ENCODE results near the gene LRRC4C.

The LRRC4C gene

DNA sequence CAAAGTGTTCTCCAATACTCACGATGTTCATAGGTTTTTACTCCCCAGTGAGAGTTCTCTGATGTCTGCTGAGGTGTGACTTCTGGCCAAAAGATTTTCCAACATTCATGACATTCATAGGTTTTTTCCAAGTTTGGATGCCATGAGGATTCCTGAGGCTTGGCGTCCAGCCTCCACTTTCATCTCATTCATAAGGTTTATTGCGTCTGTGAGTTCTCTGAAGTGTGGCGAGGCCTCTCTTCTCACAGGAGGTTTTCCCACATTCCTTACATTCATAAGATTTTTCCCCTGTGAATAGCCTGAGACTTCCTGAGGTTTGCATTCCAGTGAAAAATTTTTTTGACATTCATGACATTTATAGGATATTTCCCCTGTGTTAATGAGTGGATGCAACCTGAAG, 1014.1 kb downstream of the LRRC4C start:
- H3K36me3 ChIP-seq (ENCODE audit: control insufficient read depth in 1 of 2, insufficient read depth in 2 of 2, low read depth in 1 of 2, low read length in 2 of 2) = no peaks in the 10 kb centered on the region
- H3K14ac ChIP-seq (ENCODE audit: low read length in 2 of 2) = no peak overlapping the region
- H2BK15ac ChIP-seq (ENCODE audit: low read depth, poor library complexity, severe bottlenecking) = no peak overlapping the region
- H2BK12ac ChIP-seq (ENCODE audit: low read length in 2 of 2) = no peak overlapping the region
- peaks cover 21% of the 10 kb centered on the region for H3K9me3 ChIP-seq (ENCODE audit: control insufficient read depth, low read length)
- no peak overlapping the region for H3K4me3 ChIP-seq (ENCODE audit: insufficient read depth in 1 of 2, low read depth in 1 of 2, low read length in 2 of 2)
- DNase-seq = peak; percentile 16
- H3K27me3 ChIP-seq (ENCODE audit: control insufficient read depth in 1 of 2, insufficient read depth in 1 of 2, low read length in 2 of 2) = no peaks in the 10 kb centered on the region
- no peak overlapping the region for H4K8ac ChIP-seq (ENCODE audit: low read length)
- no peak overlapping the region for H3K4ac ChIP-seq (ENCODE audit: low read depth in 1 of 2, low read length in 2 of 2)
- no peak overlapping the region for H3K23ac ChIP-seq (ENCODE audit: low read length in 2 of 2)
- no peak overlapping the region for H3K18ac ChIP-seq (ENCODE audit: low read depth in 1 of 2, low read length in 2 of 2)
- H4K91ac ChIP-seq (ENCODE audit: low read length) = no peak overlapping the region
- 64% methylated on average over 3 of the region's 4 CpGs for WGBS
- no peak overlapping the region for H3K4me2 ChIP-seq (ENCODE audit: low read length, poor library complexity, severe bottlenecking)
- H2AK5ac ChIP-seq (ENCODE audit: low read length, severe bottlenecking) = no peak overlapping the region
- no peaks in the 10 kb centered on the region for H3K79me1 ChIP-seq (replicated peaks; ENCODE audit: low read length, poor library complexity, severe bottlenecking)
- no peak overlapping the region for H2AFZ ChIP-seq (ENCODE audit: low read depth, low read length)
- H2BK5ac ChIP-seq (ENCODE audit: low read depth, low read length, poor library complexity, severe bottlenecking) = no peak overlapping the region
- no peak overlapping the region for H3K27ac ChIP-seq (ENCODE audit: low read length, poor library complexity, severe bottlenecking)
- no peak overlapping the region for H3K9ac ChIP-seq (ENCODE audit: low read length)
- H2BK120ac ChIP-seq (ENCODE audit: low read depth, low read length) = no peak overlapping the region
- H3K4me1 ChIP-seq (ENCODE audit: control insufficient read depth, insufficient read depth, low read depth, low read length) = no peaks in the 10 kb centered on the region

GRCh38 chr11:40444151-40444550, 1015.3 kb downstream of the LRRC4C start:
- Histone ChIP-seq H2AK5ac (ENCODE audit: low read length, severe bottlenecking) (no peak overlapping the region), H2BK120ac (ENCODE audit: low read depth, low read length) (no peak overlapping the region), H4K8ac (ENCODE audit: low read length) (no peak overlapping the region), H2BK12ac (ENCODE audit: low read length in 2 of 2) (no peak overlapping the region), H3K4me2 (ENCODE audit: low read length, poor library complexity, severe bottlenecking) (no peak overlapping the region), H2BK5ac (ENCODE audit: low read depth, low read length, poor library complexity, severe bottlenecking) (no peak overlapping the region), H3K79me1 (replicated peaks; ENCODE audit: low read length, poor library complexity, severe bottlenecking) (no peaks in the 10 kb centered on the region), H3K9me3 (ENCODE audit: control insufficient read depth, low read length) (peaks cover 21% of the 10 kb centered on the region), H3K4me3 (ENCODE audit: insufficient read depth in 1 of 2, low read depth in 1 of 2, low read length in 2 of 2) (no peak overlapping the region), H3K27me3 (ENCODE audit: control insufficient read depth in 1 of 2, insufficient read depth in 1 of 2, low read length in 2 of 2) (no peaks in the 10 kb centered on the region), H2BK15ac (ENCODE audit: low read depth, poor library complexity, severe bottlenecking) (no peak overlapping the region), H3K23ac (ENCODE audit: low read length in 2 of 2) (no peak overlapping the region), H3K9ac (ENCODE audit: low read length) (no peak overlapping the region), H4K91ac (ENCODE audit: low read length) (no peak overlapping the region), H2AFZ (ENCODE audit: low read depth, low read length) (no peak overlapping the region), H3K18ac (ENCODE audit: low read depth in 1 of 2, low read length in 2 of 2) (no peak overlapping the region), H3K27ac (ENCODE audit: low read length, poor library complexity, severe bottlenecking) (no peak overlapping the region), H3K36me3 (ENCODE audit: control insufficient read depth in 1 of 2, insufficient read depth in 2 of 2, low read depth in 1 of 2, low read length in 2 of 2) (no peaks in the 10 kb centered on the region), H3K4ac (ENCODE audit: low read depth in 1 of 2, low read length in 2 of 2) (no peak overlapping the region), H3K14ac (ENCODE audit: low read length in 2 of 2) (no peak overlapping the region), H3K4me1 (ENCODE audit: control insufficient read depth, insufficient read depth, low read depth, low read length) (no peaks in the 10 kb centered on the region)
- WGBS = no CpG with 5 or more reads among the region's 1 CpG
- no peak for DNase-seq

DNA sequence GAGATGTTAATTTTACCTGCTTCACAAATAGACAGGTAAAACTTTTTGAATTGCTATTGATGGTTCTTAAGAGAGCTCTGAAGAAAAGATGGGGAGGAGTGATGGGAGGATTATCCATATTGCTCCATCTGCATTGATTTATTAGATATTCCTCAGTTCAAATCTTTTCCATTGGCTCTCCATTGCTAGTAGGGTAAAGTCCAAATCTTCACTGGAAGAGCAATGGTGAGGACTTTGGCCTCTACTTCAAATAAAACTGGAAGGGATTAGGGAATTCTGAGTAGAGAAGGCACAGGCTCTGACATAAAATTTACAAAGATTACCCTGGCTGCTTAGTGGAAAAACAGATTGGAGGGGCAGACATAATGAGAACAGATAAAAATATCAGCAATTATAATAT, 1024.1 kb downstream of the LRRC4C start:
- Histone ChIP-seq H2BK120ac (ENCODE audit: low read depth, low read length) (no peak overlapping the region), H3K23ac (ENCODE audit: low read length in 2 of 2) (no peak overlapping the region), H2BK12ac (ENCODE audit: low read length in 2 of 2) (no peak overlapping the region), H3K27ac (ENCODE audit: low read length, poor library complexity, severe bottlenecking) (no peak overlapping the region), H2AK5ac (ENCODE audit: low read length, severe bottlenecking) (no peak overlapping the region), H3K79me1 (replicated peaks; ENCODE audit: low read length, poor library complexity, severe bottlenecking) (no peaks in the 10 kb centered on the region), H4K8ac (ENCODE audit: low read length) (no peak overlapping the region), H3K9me3 (ENCODE audit: control insufficient read depth, low read length) (no peaks in the 10 kb centered on the region), H2BK5ac (ENCODE audit: low read depth, low read length, poor library complexity, severe bottlenecking) (no peak overlapping the region), H3K18ac (ENCODE audit: low read depth in 1 of 2, low read length in 2 of 2) (no peak overlapping the region), H3K4ac (ENCODE audit: low read depth in 1 of 2, low read length in 2 of 2) (no peak overlapping the region), H3K27me3 (ENCODE audit: control insufficient read depth in 1 of 2, insufficient read depth in 1 of 2, low read length in 2 of 2) (no peaks in the 10 kb centered on the region), H3K14ac (ENCODE audit: low read length in 2 of 2) (no peak overlapping the region), H3K36me3 (ENCODE audit: control insufficient read depth in 1 of 2, insufficient read depth in 2 of 2, low read depth in 1 of 2, low read length in 2 of 2) (no peaks in the 10 kb centered on the region), H3K9ac (ENCODE audit: low read length) (no peak overlapping the region), H3K4me2 (ENCODE audit: low read length, poor library complexity, severe bottlenecking) (no peak overlapping the region), H3K4me3 (ENCODE audit: insufficient read depth in 1 of 2, low read depth in 1 of 2, low read length in 2 of 2) (no peak overlapping the region), H4K91ac (ENCODE audit: low read length) (no peak overlapping the region), H2BK15ac (ENCODE audit: low read depth, poor library complexity, severe bottlenecking) (no peak overlapping the region), H3K4me1 (ENCODE audit: control insufficient read depth, insufficient read depth, low read depth, low read length) (no peaks in the 10 kb centered on the region), H2AFZ (ENCODE audit: low read depth, low read length) (peak overlapping the region; percentile 27)
- no peak for DNase-seq

GRCh38 chr11:40434926-40435325, 1024.5 kb downstream of the LRRC4C start:
- Histone ChIP-seq H3K36me3 (ENCODE audit: control insufficient read depth in 1 of 2, insufficient read depth in 2 of 2, low read depth in 1 of 2, low read length in 2 of 2) (no peaks in the 10 kb centered on the region), H3K9me3 (ENCODE audit: control insufficient read depth, low read length) (no peaks in the 10 kb centered on the region), H2BK15ac (ENCODE audit: low read depth, poor library complexity, severe bottlenecking) (no peak overlapping the region), H2AK5ac (ENCODE audit: low read length, severe bottlenecking) (no peak overlapping the region), H3K27me3 (ENCODE audit: control insufficient read depth in 1 of 2, insufficient read depth in 1 of 2, low read length in 2 of 2) (no peaks in the 10 kb centered on the region), H2AFZ (ENCODE audit: low read depth, low read length) (peak overlapping the region; percentile 27), H2BK12ac (ENCODE audit: low read length in 2 of 2) (no peak overlapping the region), H2BK120ac (ENCODE audit: low read depth, low read length) (no peak overlapping the region), H3K4me1 (ENCODE audit: control insufficient read depth, insufficient read depth, low read depth, low read length) (no peaks in the 10 kb centered on the region), H3K14ac (ENCODE audit: low read length in 2 of 2) (no peak overlapping the region), H3K27ac (ENCODE audit: low read length, poor library complexity, severe bottlenecking) (no peak overlapping the region), H3K9ac (ENCODE audit: low read length) (no peak overlapping the region), H3K4me3 (ENCODE audit: insufficient read depth in 1 of 2, low read depth in 1 of 2, low read length in 2 of 2) (no peak overlapping the region), H3K23ac (ENCODE audit: low read length in 2 of 2) (no peak overlapping the region), H2BK5ac (ENCODE audit: low read depth, low read length, poor library complexity, severe bottlenecking) (no peak overlapping the region), H3K4ac (ENCODE audit: low read depth in 1 of 2, low read length in 2 of 2) (no peak overlapping the region), H3K18ac (ENCODE audit: low read depth in 1 of 2, low read length in 2 of 2) (no peak overlapping the region), H3K4me2 (ENCODE audit: low read length, poor library complexity, severe bottlenecking) (no peak overlapping the region), H4K91ac (ENCODE audit: low read length) (peak overlapping the region; percentile 7), H3K79me1 (replicated peaks; ENCODE audit: low read length, poor library complexity, severe bottlenecking) (no peaks in the 10 kb centered on the region), H4K8ac (ENCODE audit: low read length) (no peak overlapping the region)
- WGBS = 97% methylated on average over 2 of the region's 2 CpGs
- no peak for DNase-seq

Measured in mesenchymal stem cell (in vitro differentiated cells and primary cell).